K562 (cell line): Measurements from ENCODE around the gene A1BG. TPM values are rescaled to one million over a fixed set of nuclear protein-coding genes. Genes with fewer than 3 reads are reported as not detected.

Source experiments
- CBFA2T2 ChIP-seq: fragments of 450-650 bp; conservative IDR thresholded peaks from 2 replicates; pipeline ENCODE4 v1.6.1; 2017; ENCODE audit warnings: mild to moderate bottlenecking
- CCAR2 ChIP-seq: fragments of 200-400 bp; formaldehyde crosslinking; IDR thresholded peaks from 2 replicates; pipeline ENCODE4 v1.6.1; 2017; ENCODE audit warnings: mild to moderate bottlenecking, low read depth, low read length
- CREB3 ChIP-seq: fragments of 450-650 bp; conservative IDR thresholded peaks from 2 replicates; pipeline ENCODE4 v1.6.1; 2016; ENCODE audit warnings: missing genetic modification characterization, low read depth, mild to moderate bottlenecking, missing compliant biosample characterization, moderate library complexity
- HMBOX1 ChIP-seq: sonication (generic); IDR thresholded peaks from 2 replicates; pipeline ENCODE4 v1.6.1; 2016
- HMG20A ChIP-seq: fragments of 450-650 bp; formaldehyde crosslinking; conservative IDR thresholded peaks from 2 replicates; pipeline ENCODE4 v1.4.0; 2020; ENCODE audit warnings: mild to moderate bottlenecking, mixed read lengths
- PML ChIP-seq: IDR thresholded peaks from 2 replicates; pipeline ENCODE4 v1.6.1; 2012; ENCODE audit warnings: low read length, inconsistent platforms
- SFPQ ChIP-seq: fragments of 200-400 bp; formaldehyde crosslinking; IDR thresholded peaks from 2 replicates; pipeline ENCODE4 v1.6.1; 2017; ENCODE audit warnings: mild to moderate bottlenecking, low read depth, low read length, moderate library complexity
- SIN3A ChIP-seq, 2 experiments: fragments of 150-350 bp in 1 of 2; IDR thresholded peaks; 2 replicates each; pipeline ENCODE4 v1.6.1; 2011 to 2016; ENCODE audit warnings: borderline replicate concordance in 2 of 2, low read depth in 2 of 2, low read length in 2 of 2, mild to moderate bottlenecking in 2 of 2, moderate library complexity in 2 of 2; ENCODE audit not compliant: control insufficient read depth in 1 of 2
- SIRT6 ChIP-seq: IDR thresholded peaks from one replicate; pipeline ENCODE4 v1.6.1; 2012; ENCODE audit warnings: low read depth, mild to moderate bottlenecking, control low read depth, inconsistent platforms, low read length, moderate library complexity
- SRSF1 ChIP-seq: fragments of 200-400 bp; formaldehyde crosslinking; IDR thresholded peaks from 2 replicates; pipeline ENCODE4 v1.6.1; 2017; ENCODE audit warnings: mild to moderate bottlenecking, low read depth, low read length, moderate library complexity
- STAT5A ChIP-seq: IDR thresholded peaks from 2 replicates; pipeline ENCODE4 v1.6.1; 2012; ENCODE audit warnings: low read length, inconsistent platforms, borderline replicate concordance
- TEAD2 ChIP-seq: fragments of 450-650 bp; IDR thresholded peaks from 2 replicates; pipeline ENCODE4 v1.6.1; 2016; ENCODE audit warnings: missing genetic modification characterization, control low read depth, missing compliant biosample characterization
- ZNF12 ChIP-seq: sonication (generic); formaldehyde crosslinking; IDR thresholded peaks from 2 replicates; pipeline ENCODE4 v1.4.0; 2020; ENCODE audit warnings: mild to moderate bottlenecking, missing genetic modification reagents
- ZNF224 ChIP-seq: sonication (generic); formaldehyde crosslinking; IDR thresholded peaks from 2 replicates; pipeline ENCODE4 v1.8.0; 2022; ENCODE audit warnings: mild to moderate bottlenecking, missing genetic modification reagents
- ZNF609 ChIP-seq: sonication (generic); formaldehyde crosslinking; IDR thresholded peaks from 2 replicates; pipeline ENCODE4 v1.8.1; 2023; ENCODE audit warnings: missing genetic modification reagents, mild to moderate bottlenecking, borderline replicate concordance
- ZNF707 ChIP-seq: fragments of 250-450 bp; sonication (Bioruptor Pico); conservative IDR thresholded peaks from 2 replicates; pipeline ENCODE4 v1.8.0; 2022; ENCODE audit warnings: inconsistent platforms, mild to moderate bottlenecking, moderate library complexity
- polyA plus RNA-seq, 8 experiments: library from polyadenylated mRNA; depleted of rRNA in 4 of 8; stranded (reverse) in 5 of 8; unstranded in 3 of 8; fragments of >200 nt; fragmentation: Nextera tagmentation in 2 of 8; fragmentation: Illumina TruSeq in 1 of 8; extraction: Ambion mirVana in 2 of 8; extraction: Trizol in 1 of 8; gene quantifications; 2 replicates each; pipeline versions ENCODE4 v1.2.1 to v1.2.3, GENCODE V29; 2011 to 2014; ENCODE audit warnings: inconsistent platforms in 1 of 8, missing spikeins in 1 of 8
- total RNA-seq, 7 experiments: library from RNA; depleted of rRNA in 6 of 7; stranded (reverse); fragments of >200 nt in 6 of 7; fragmentation: Illumina TruSeq in 2 of 7; extraction: Trizol in 2 of 7; gene quantifications; 2 replicates each; pipeline versions ENCODE4 v1.2.1 to v1.2.3, GENCODE V29; 2011 to 2021; ENCODE audit warnings: low replicate concordance in 1 of 7

Gene A1BG
- total and polyA plus RNA-seq, 9 of the 15 experiments (the other 6 are each of a cell fraction or from before 2014, with no cell fraction given), result 0.10 to 19.8 (median 2.6) TPM

GRCh38 chr19:58346961-58347929, 6.0 kb downstream of the A1BG start (continued):
- no peak for TF ChIP-seq CCAR2
- TF ChIP-seq CREB3, result no peak
- TF ChIP-seq ZNF12 (CRISPR knock-in tag), result peak; percentile 8; the same call in 1 of the 2 replicates
- TF ChIP-seq HMBOX1, result no peak
- TF ChIP-seq STAT5A, result no peak
- TF ChIP-seq SIRT6, result no peak
- TF ChIP-seq ZNF609 (CRISPR knock-in tag), result no peak
- TF ChIP-seq SIN3A (IDR thresholded peaks at IDR 0.05; ENCODE audit: borderline replicate concordance in 2 of 2, control insufficient read depth in 1 of 2, low read depth in 2 of 2, low read length in 2 of 2), result no peak
- TF ChIP-seq ZNF224 (CRISPR knock-in tag), result no peak
- TF ChIP-seq CBFA2T2, result no peak
- no peak for TF ChIP-seq HMG20A (CRISPR knock-in tag)
- TF ChIP-seq TEAD2, result no peak
- TF ChIP-seq ZNF707 (CRISPR knock-in tag), result no peak
- no peak for TF ChIP-seq PML
- no peak for TF ChIP-seq SFPQ
- no peak for TF ChIP-seq SRSF1
